HG03457 (cell line): ENCODE data around the gene RCBTB2.
A peak's percentile ranks its signal among the peaks of the same experiment; 100 is the strongest.
"Not testable (repeated sequence)": the region's sequence is repeated elsewhere in the genome, so short reads cannot be mapped to it uniquely, and the experiment has no call there.

ENCODE experiments used
- ATAC-seq: cut with Tn5 transposase; IDR thresholded peaks from one replicate; pipeline ENCODE4 v1.9.1; 2021; ENCODE audit warnings: moderate number of reproducible peaks; ENCODE audit not compliant: unreplicated experiment

RCBTB2 gene

GRCh38 chr13:48532506-48533499, at the start of gene RCBTB2:
Gene RCBTB2 (minus strand): TSS chr13:48533080. CDS start chr13:48521939, 11,141 bp downstream.
- peak; percentile 76 for ATAC-seq

- no peak for ATAC-seq
Measured at GRCh38 chr13:48582084-48582483, 49.2 kb upstream of the RCBTB2 start.

- no peak for ATAC-seq
Measured at GRCh38 chr13:48580896-48581295, 48.0 kb upstream of the RCBTB2 start.

- no peak for ATAC-seq
Measured at GRCh38 chr13:48580185-48580803, 47.4 kb upstream of the RCBTB2 start.

- not testable (repeated sequence) for ATAC-seq
Measured at GRCh38 chr13:48579919-48580180, 47.0 kb upstream of the RCBTB2 start.

GRCh38 chr13:48579165-48579918, 46.5 kb upstream of the RCBTB2 start:
- peak; percentile 61 for ATAC-seq

- peak; percentile 40 for ATAC-seq
Measured at GRCh38 chr13:48578516-48579164, 45.8 kb upstream of the RCBTB2 start.

GRCh38 chr13:48576448-48577010, 43.6 kb upstream of the RCBTB2 start:
- no peak for ATAC-seq

GRCh38 chr13:48575031-48575430, 42.2 kb upstream of the RCBTB2 start:
- ATAC-seq, result no peak

- ATAC-seq, result no peak
Measured at GRCh38 chr13:48574041-48574796, 41.3 kb upstream of the RCBTB2 start.

GRCh38 chr13:48573213-48574007, 40.5 kb upstream of the RCBTB2 start:
- ATAC-seq, result no peak

- ATAC-seq, result no peak
Measured at GRCh38 chr13:48571126-48571913, 38.4 kb upstream of the RCBTB2 start.

GRCh38 chr13:48570216-48570828, 37.4 kb upstream of the RCBTB2 start:
- no peak for ATAC-seq

GRCh38 chr13:48569104-48569666, 36.3 kb upstream of the RCBTB2 start:
- no peak for ATAC-seq

GRCh38 chr13:48568370-48569103, 35.7 kb upstream of the RCBTB2 start:
- ATAC-seq, result no peak

- ATAC-seq, result no peak
Measured at GRCh38 chr13:48567515-48568369, 34.9 kb upstream of the RCBTB2 start.
